Measurements from ENCODE around the gene TIMM44. TPM values are rescaled to one million over a fixed set of nuclear protein-coding genes. Genes with fewer than 3 reads are reported as not detected.

Gene TIMM44
- total RNA-seq, 1 donor from 2014 or later = 58.0 TPM

DNA sequence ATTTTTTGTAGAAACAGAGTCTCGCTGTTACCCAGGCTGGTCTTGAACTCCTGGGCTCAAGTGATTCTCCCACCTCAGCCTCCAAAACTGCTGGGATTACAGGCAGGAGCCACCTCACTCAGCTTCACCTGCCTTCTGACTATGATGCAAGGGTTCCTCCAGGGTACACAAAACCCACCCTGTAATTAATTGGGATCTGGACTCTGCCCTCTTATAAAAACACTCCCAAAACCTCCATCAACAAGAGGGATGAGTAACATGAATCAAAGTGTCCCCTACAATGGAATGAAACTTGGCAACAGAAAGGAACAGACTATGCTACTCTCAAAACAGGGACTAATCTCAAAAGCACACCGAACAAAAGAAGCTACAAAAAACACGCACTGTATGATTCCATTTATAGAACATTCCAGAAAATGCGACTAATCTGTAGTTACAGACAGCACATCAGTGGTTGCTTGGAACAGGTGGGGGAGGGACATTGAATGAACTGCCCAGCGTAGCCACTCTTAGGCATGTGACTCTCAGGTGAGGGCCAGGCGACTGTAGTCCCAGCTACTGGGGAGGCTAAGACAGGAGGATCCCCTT, 66.1 kb downstream of the TIMM44 start:
- DNase-seq (ENCODE audit: low spot score) = no peak

Other genes with a start within 250 kb of the TIMM44 start
- gene FCER2, start 241.5 kb downstream of the TIMM44 start, total RNA-seq (ENCODE audit: insufficient read depth, low replicate concordance) = not detected
- gene CLEC4G, start 211.6 kb downstream of the TIMM44 start, total RNA-seq (ENCODE audit: insufficient read depth, low replicate concordance) = 1.2 TPM
- gene CD209, start 196.1 kb downstream of the TIMM44 start, total RNA-seq (ENCODE audit: insufficient read depth, low replicate concordance) = 17.8 TPM
- gene CLEC4M, start 180.4 kb downstream of the TIMM44 start, total RNA-seq (ENCODE audit: insufficient read depth, low replicate concordance) = 1.7 TPM
- 11.6 TPM for gene EVI5L, start 113.4 kb downstream of the TIMM44 start, total RNA-seq (ENCODE audit: insufficient read depth, low replicate concordance)
- 0.96 TPM for gene PRR36, start 69.3 kb downstream of the TIMM44 start, total RNA-seq (ENCODE audit: insufficient read depth, low replicate concordance)
- gene LRRC8E, start 55.2 kb downstream of the TIMM44 start, total RNA-seq (ENCODE audit: insufficient read depth, low replicate concordance) = 0.48 TPM
- gene MAP2K7, start 39.8 kb downstream of the TIMM44 start, total RNA-seq (ENCODE audit: insufficient read depth, low replicate concordance) = 9.6 TPM
- not detected for gene TGFBR3L, start 28.8 kb downstream of the TIMM44 start, total RNA-seq (ENCODE audit: insufficient read depth, low replicate concordance)
- gene SNAPC2, start 23.3 kb downstream of the TIMM44 start, total RNA-seq (ENCODE audit: insufficient read depth, low replicate concordance) = 8.9 TPM
- gene CTXN1, start 17.5 kb downstream of the TIMM44 start, total RNA-seq (ENCODE audit: insufficient read depth, low replicate concordance) = 6.0 TPM
- 16.1 TPM for gene ELAVL1, start 62.0 kb upstream of the TIMM44 start, total RNA-seq (ENCODE audit: insufficient read depth, low replicate concordance)
- not detected for gene CCL25, start 109.1 kb upstream of the TIMM44 start, total RNA-seq (ENCODE audit: insufficient read depth, low replicate concordance)
- gene FBN3, start 205.9 kb upstream of the TIMM44 start, total RNA-seq (ENCODE audit: insufficient read depth, low replicate concordance) = under 0.01 TPM